ENCODE measurements around the gene EVI2A.

EVI2A gene

GRCh38 chr17:31310260-31310659 lies 11.2 kb downstream of the EVI2A start:
- Histone ChIP-seq H3K14ac (ENCODE audit: low read length) (no peak overlapping the region), H2AFZ (ENCODE audit: low read length) (no peak overlapping the region), H3K79me1 (ENCODE audit: low read depth, low read length) (no peaks in the 10 kb centered on the region), H3K4me3 (ENCODE audit: low read length in 2 of 2) (no peak overlapping the region), H2BK120ac (ENCODE audit: low read depth, low read length) (no peak overlapping the region), H3K4me2 (ENCODE audit: insufficient read depth, low read length, poor library complexity, severe bottlenecking) (no peak overlapping the region), H3K23ac (ENCODE audit: low read depth, low read length, poor library complexity) (no peak overlapping the region), H2BK12ac (ENCODE audit: low read length) (no peak overlapping the region), H4K8ac (ENCODE audit: low read depth, low read length) (no peak overlapping the region), H4K91ac (ENCODE audit: low read depth, low read length, poor library complexity) (no peak overlapping the region), H2BK15ac (ENCODE audit: low read length) (no peak overlapping the region), H3K4ac (ENCODE audit: low read length) (no peak overlapping the region), H3K4me1 (ENCODE audit: control insufficient read depth in 2 of 2, insufficient read depth in 1 of 2, low read depth in 1 of 2, low read length in 2 of 2) (no peaks in the 10 kb centered on the region), H2BK5ac (ENCODE audit: low read length) (no peak overlapping the region), H3K9ac (ENCODE audit: low read depth, low read length, poor library complexity) (no peak overlapping the region), H2AK5ac (ENCODE audit: low read depth, low read length) (no peak overlapping the region), H3K18ac (ENCODE audit: low read length) (no peak overlapping the region), H3K27ac (replicated peaks; ENCODE audit: low read length) (no peak overlapping the region), H3K9me3 (replicated peaks in 1 of 2; ENCODE audit: control insufficient read depth in 2 of 2, insufficient read depth in 1 of 2, low read depth in 1 of 2, low read length in 2 of 2) (no peaks in the 10 kb centered on the region), H3K27me3 (ENCODE audit: control insufficient read depth in 3 of 3, insufficient read depth in 3 of 3, low read depth in 1 of 3, low read length in 3 of 3) (no peaks in the 10 kb centered on the region), H3K36me3 (replicated peaks in 1 of 2; ENCODE audit: control insufficient read depth in 2 of 2, insufficient read depth in 2 of 2, low read length in 2 of 2) (peaks cover 0 to under 1% of the 10 kb centered on the region in 2 donors)
- no peak for DNase-seq (ENCODE audit: low spot score)
- no CpG with 5 or more reads among the region's 2 CpGs for WGBS, 2 donors (ENCODE audit: extremely low coverage in 2 of 2, insufficient read length in 2 of 2, insufficient replicate concordance in 1 of 2)

DNA sequence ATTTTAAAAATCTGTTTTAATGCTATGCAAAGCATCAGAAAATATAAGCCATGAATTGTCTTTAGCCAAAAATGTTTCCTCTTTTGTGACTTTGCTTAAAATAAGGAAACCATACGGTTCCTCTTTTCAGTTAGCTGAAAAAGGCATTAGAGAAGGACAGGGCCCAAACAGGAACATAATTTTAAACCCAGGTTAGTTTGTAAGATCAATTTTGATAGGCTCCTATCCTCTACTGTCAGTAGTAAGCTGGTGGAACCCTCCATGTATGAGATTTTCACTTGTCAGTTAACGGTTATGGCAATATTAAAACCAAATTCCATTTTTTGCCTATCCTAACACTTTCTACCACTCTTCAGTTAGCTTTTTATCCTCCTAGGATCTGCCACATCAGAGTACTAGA lies 11.9 kb downstream of the EVI2A start:
- peaks cover 3% of the 10 kb centered on the region in 2 donors for H3K36me3 ChIP-seq (replicated peaks in 1 of 2; ENCODE audit: control insufficient read depth in 2 of 2, insufficient read depth in 2 of 2, low read length in 2 of 2)
- no peak overlapping the region for H2BK120ac ChIP-seq (ENCODE audit: low read depth, low read length)
- no peaks in the 10 kb centered on the region for H3K9me3 ChIP-seq (replicated peaks in 1 of 2; ENCODE audit: control insufficient read depth in 2 of 2, insufficient read depth in 1 of 2, low read depth in 1 of 2, low read length in 2 of 2)
- no peak for DNase-seq (ENCODE audit: low spot score)
- no peaks in the 10 kb centered on the region for H3K79me1 ChIP-seq (ENCODE audit: low read depth, low read length)
- no peaks in the 10 kb centered on the region for H3K27me3 ChIP-seq (ENCODE audit: control insufficient read depth in 3 of 3, insufficient read depth in 3 of 3, low read depth in 1 of 3, low read length in 3 of 3)
- H2BK5ac ChIP-seq (ENCODE audit: low read length) = no peak overlapping the region
- no peak overlapping the region for H3K4me3 ChIP-seq (ENCODE audit: low read length in 2 of 2)
- H3K4me1 ChIP-seq (ENCODE audit: control insufficient read depth in 2 of 2, insufficient read depth in 1 of 2, low read depth in 1 of 2, low read length in 2 of 2) = no peaks in the 10 kb centered on the region
- WGBS, 2 donors (ENCODE audit: extremely low coverage in 2 of 2, insufficient read length in 2 of 2, insufficient replicate concordance in 1 of 2) = no CpG with 5 or more reads among the region's 2 CpGs
- no peak overlapping the region for H3K9ac ChIP-seq (ENCODE audit: low read depth, low read length, poor library complexity)
- no peak overlapping the region for H4K8ac ChIP-seq (ENCODE audit: low read depth, low read length)
- no peak overlapping the region for H2BK15ac ChIP-seq (ENCODE audit: low read length)
- no peak overlapping the region for H3K4me2 ChIP-seq (ENCODE audit: insufficient read depth, low read length, poor library complexity, severe bottlenecking)
- no peak overlapping the region for H3K23ac ChIP-seq (ENCODE audit: low read depth, low read length, poor library complexity)
- no peak overlapping the region for H2AK5ac ChIP-seq (ENCODE audit: low read depth, low read length)
- H4K91ac ChIP-seq (ENCODE audit: low read depth, low read length, poor library complexity) = no peak overlapping the region
- H3K27ac ChIP-seq (replicated peaks; ENCODE audit: low read length) = no peak overlapping the region
- H2BK12ac ChIP-seq (ENCODE audit: low read length) = no peak overlapping the region
- no peak overlapping the region for H3K18ac ChIP-seq (ENCODE audit: low read length)
- H3K14ac ChIP-seq (ENCODE audit: low read length) = no peak overlapping the region
- no peak overlapping the region for H2AFZ ChIP-seq (ENCODE audit: low read length)
- H3K4ac ChIP-seq (ENCODE audit: low read length) = no peak overlapping the region

- no CpG with 5 or more reads among the region's 5 CpGs for WGBS, 2 donors (ENCODE audit: extremely low coverage in 2 of 2, insufficient read length in 2 of 2, insufficient replicate concordance in 1 of 2)
- Histone ChIP-seq H3K79me1 (ENCODE audit: low read depth, low read length) (no peaks in the 10 kb centered on the region), H2AK5ac (ENCODE audit: low read depth, low read length) (no peak overlapping the region), H4K8ac (ENCODE audit: low read depth, low read length) (no peak overlapping the region), H3K27me3 (ENCODE audit: control insufficient read depth in 3 of 3, insufficient read depth in 3 of 3, low read depth in 1 of 3, low read length in 3 of 3) (no peaks in the 10 kb centered on the region), H3K4ac (ENCODE audit: low read length) (no peak overlapping the region), H2BK5ac (ENCODE audit: low read length) (no peak overlapping the region), H3K4me3 (ENCODE audit: low read length in 2 of 2) (no peak overlapping the region), H3K14ac (ENCODE audit: low read length) (no peak overlapping the region), H3K4me1 (ENCODE audit: control insufficient read depth in 2 of 2, insufficient read depth in 1 of 2, low read depth in 1 of 2, low read length in 2 of 2) (no peaks in the 10 kb centered on the region), H2BK120ac (ENCODE audit: low read depth, low read length) (no peak overlapping the region), H2AFZ (ENCODE audit: low read length) (no peak overlapping the region), H3K9ac (ENCODE audit: low read depth, low read length, poor library complexity) (no peak overlapping the region), H3K36me3 (replicated peaks in 1 of 2; ENCODE audit: control insufficient read depth in 2 of 2, insufficient read depth in 2 of 2, low read length in 2 of 2) (peaks cover 3% of the 10 kb centered on the region in 2 donors), H3K23ac (ENCODE audit: low read depth, low read length, poor library complexity) (no peak overlapping the region), H3K9me3 (replicated peaks in 1 of 2; ENCODE audit: control insufficient read depth in 2 of 2, insufficient read depth in 1 of 2, low read depth in 1 of 2, low read length in 2 of 2) (no peaks in the 10 kb centered on the region), H2BK12ac (ENCODE audit: low read length) (no peak overlapping the region), H2BK15ac (ENCODE audit: low read length) (no peak overlapping the region), H3K18ac (ENCODE audit: low read length) (no peak overlapping the region), H4K91ac (ENCODE audit: low read depth, low read length, poor library complexity) (no peak overlapping the region), H3K4me2 (ENCODE audit: insufficient read depth, low read length, poor library complexity, severe bottlenecking) (no peak overlapping the region), H3K27ac (replicated peaks; ENCODE audit: low read length) (no peak overlapping the region)
- no peak for DNase-seq (ENCODE audit: low spot score)
Measured at GRCh38 chr17:31308372-31309334, 12.8 kb downstream of the EVI2A start.

DNA sequence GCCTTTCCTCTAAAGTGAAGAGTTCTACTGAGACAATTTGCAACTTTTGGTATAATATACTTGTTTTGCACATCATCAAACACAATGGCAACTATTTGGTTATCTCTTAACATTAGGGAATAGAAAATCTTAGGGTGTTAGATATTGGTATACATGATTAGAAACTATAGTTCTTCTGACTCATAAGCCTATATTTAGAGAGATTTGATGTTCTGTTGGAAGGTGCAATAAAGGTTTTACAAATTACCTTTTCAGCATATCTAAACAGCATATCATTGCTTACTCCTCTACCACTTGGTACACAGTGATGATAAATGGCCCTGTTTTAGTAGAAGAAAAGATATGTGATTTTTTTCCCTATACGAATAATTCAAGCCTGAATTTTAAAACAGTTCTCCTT lies 13.8 kb downstream of the EVI2A start:
- no CpG with 5 or more reads among the region's 1 CpG for WGBS, 2 donors (ENCODE audit: extremely low coverage in 2 of 2, insufficient read length in 2 of 2, insufficient replicate concordance in 1 of 2)
- H3K4ac ChIP-seq (ENCODE audit: low read length) = no peak overlapping the region

More for the DNA sequence above, 13.8 kb downstream of the EVI2A start:
- Histone ChIP-seq H3K18ac (ENCODE audit: low read length) (no peak overlapping the region), H3K23ac (ENCODE audit: low read depth, low read length, poor library complexity) (no peak overlapping the region), H4K91ac (ENCODE audit: low read depth, low read length, poor library complexity) (no peak overlapping the region), H3K4me1 (ENCODE audit: control insufficient read depth in 2 of 2, insufficient read depth in 1 of 2, low read depth in 1 of 2, low read length in 2 of 2) (no peaks in the 10 kb centered on the region), H2AK5ac (ENCODE audit: low read depth, low read length) (no peak overlapping the region), H3K79me1 (ENCODE audit: low read depth, low read length) (no peaks in the 10 kb centered on the region), H4K8ac (ENCODE audit: low read depth, low read length) (no peak overlapping the region), H3K9me3 (replicated peaks in 1 of 2; ENCODE audit: control insufficient read depth in 2 of 2, insufficient read depth in 1 of 2, low read depth in 1 of 2, low read length in 2 of 2) (no peaks in the 10 kb centered on the region), H2AFZ (ENCODE audit: low read length) (no peak overlapping the region), H3K27me3 (ENCODE audit: control insufficient read depth in 3 of 3, insufficient read depth in 3 of 3, low read depth in 1 of 3, low read length in 3 of 3) (no peaks in the 10 kb centered on the region), H3K14ac (ENCODE audit: low read length) (no peak overlapping the region), H3K9ac (ENCODE audit: low read depth, low read length, poor library complexity) (no peak overlapping the region), H3K27ac (replicated peaks; ENCODE audit: low read length) (no peak overlapping the region), H3K4me3 (ENCODE audit: low read length in 2 of 2) (no peak overlapping the region), H2BK15ac (ENCODE audit: low read length) (no peak overlapping the region), H2BK120ac (ENCODE audit: low read depth, low read length) (no peak overlapping the region), H2BK5ac (ENCODE audit: low read length) (no peak overlapping the region), H3K4me2 (ENCODE audit: insufficient read depth, low read length, poor library complexity, severe bottlenecking) (no peak overlapping the region), H3K36me3 (replicated peaks in 1 of 2; ENCODE audit: control insufficient read depth in 2 of 2, insufficient read depth in 2 of 2, low read length in 2 of 2) (peaks cover 3% of the 10 kb centered on the region in 2 donors), H2BK12ac (ENCODE audit: low read length) (no peak overlapping the region)
- DNase-seq (ENCODE audit: low spot score) = no peak

Data from neuronal stem cell (in vitro differentiated cells).